Choroid plexus epithelial cell (primary cell): ENCODE measurements around the gene CHAT.
A peak's percentile ranks its signal among the peaks of the same experiment; 100 is the strongest.

Experiments used
- DNase-seq: peaks from one replicate; pipeline ENCODE4 v3.0.0-alpha.2; 2010; ENCODE audit warnings: low read depth
- H3K4me3 ChIP-seq: 2 replicates; pipeline ENCODE4 v1.5.1; 2011; ENCODE audit warnings: low read depth, mild to moderate bottlenecking, control low read depth, low read length, moderate library complexity
- CTCF ChIP-seq: conservative IDR thresholded peaks from 2 replicates; pipeline ENCODE4 v1.5.1; 2011; ENCODE audit warnings: low read depth, mild to moderate bottlenecking, control low read depth, inconsistent platforms, low read length, moderate library complexity

Gene CHAT

GRCh38 chr10:49613882-49614241 is at the start of gene CHAT:
Gene CHAT (plus strand): TSS chr10:49614037. CDS start chr10:49614190, 153 bp downstream.
- DNase-seq = no peak
- H3K4me3 ChIP-seq = no peak within 1 kb of the TSS
- TF ChIP-seq CTCF = no peak

- H3K4me3 ChIP-seq = no peak overlapping the region
- no peak for DNase-seq
- no peak for TF ChIP-seq CTCF
Observed at GRCh38 chr10:49564461-49565009, 49.3 kb upstream of the CHAT start.

GRCh38 chr10:49567810-49568209 is 46.0 kb upstream of the CHAT start:
- DNase-seq = no peak
- H3K4me3 ChIP-seq = no peak overlapping the region
- TF ChIP-seq CTCF = no peak

GRCh38 chr10:49568235-49568634 is 45.6 kb upstream of the CHAT start:
- H3K4me3 ChIP-seq = no peak overlapping the region
- no peak for TF ChIP-seq CTCF
- peak; percentile 86 for DNase-seq

- peak; percentile 87 for DNase-seq
Observed at GRCh38 chr10:49569031-49569631, 44.7 kb upstream of the CHAT start.

GRCh38 chr10:49571388-49571787 is 42.4 kb upstream of the CHAT start:
- no peak overlapping the region for H3K4me3 ChIP-seq
- peak; percentile 55 for DNase-seq
- no peak for TF ChIP-seq CTCF

More at GRCh38 chr10:49569031-49569631, 44.7 kb upstream of the CHAT start:
- no peak overlapping the region for H3K4me3 ChIP-seq
- no peak for TF ChIP-seq CTCF

GRCh38 chr10:49572594-49573114 is 41.2 kb upstream of the CHAT start:
- no peak overlapping the region for H3K4me3 ChIP-seq
- DNase-seq = no peak
- no peak for TF ChIP-seq CTCF
